Left lung (tissue), 10 donors: ENCODE data around the gene FAM227B. TPM values are rescaled to one million over a fixed set of nuclear protein-coding genes. Genes with fewer than 3 reads are reported as not detected.
A peak's percentile ranks its signal among the peaks of the same experiment; 100 is the strongest.

Experiments used
- ATAC-seq: fragments of 200-7000 bp; cut with Tn5 transposase; one replicate; pipeline ENCODE4 v1.9.1; 2020; ENCODE audit warnings: moderate library complexity
- DNase-seq, 4 donors: peaks; one replicate each; pipeline ENCODE4 v3.0.0-alpha.2; 2013 to 2020
- H3K27ac ChIP-seq, 2 donors: fragments of 200-600 bp; sonication (generic) in 1 of 2; one replicate each; pipeline versions ENCODE4 v1.5.0 to v1.8.0; 2020 to 2021
- H3K27me3 ChIP-seq, 2 donors: fragments of 200-600 bp; sonication (generic) in 1 of 2; one replicate each; pipeline versions ENCODE4 v1.5.0 to v1.8.0; 2020 to 2021
- H3K36me3 ChIP-seq, 2 donors: fragments of 200-600 bp; sonication (generic) in 1 of 2; one replicate each; pipeline versions ENCODE4 v1.5.0 to v1.8.0; 2020 to 2021
- H3K4me1 ChIP-seq, 2 donors: fragments of 200-600 bp; one replicate each; pipeline ENCODE4 v1.8.0; 2021
- H3K4me3 ChIP-seq, 2 donors: fragments of 200-600 bp; sonication (generic) in 1 of 2; one replicate each; pipeline versions ENCODE4 v1.5.0 to v1.8.0; 2020 to 2021; ENCODE audit warnings: mild to moderate bottlenecking in 1 of 2
- H3K9me3 ChIP-seq, 2 donors: fragments of 200-600 bp; sonication (generic) in 1 of 2; one replicate each; pipeline versions ENCODE4 v1.5.0 to v1.8.0; 2020 to 2021
- intact Hi-C, 2 donors: fragments of 100-400 bp; cut with DNase I; formaldehyde crosslinking; loops; one replicate each; pipeline versions ENCODE4 v1.11.2 to v1.14.2; 2022
- polyA plus RNA-seq, 6 donors: library from polyadenylated mRNA; unstranded; fragments of 120-200 nt; gene quantifications; one replicate each; pipeline ENCODE4 v1.2.1, GENCODE V29; 2013; ENCODE audit not compliant: insufficient read length in 6 of 6
- total RNA-seq, 2 donors: library from RNA; stranded (reverse); fragmentation: NEBNext Ultra II Directional; extraction: Animal tissue kit (Norgen Biotek cat#: 25700); gene quantifications; one replicate each; pipeline ENCODE4 v1.2.1, GENCODE V29; 2021
- TF ChIP-seq, protein P1 (sequence below), 2 donors: fragments of 200-600 bp; sonication (generic) in 1 of 2; IDR thresholded peaks; one replicate each; pipeline versions ENCODE4 v1.5.0 to v1.8.0; 2021; ENCODE audit warnings: antibody characterized with exemption in 2 of 2
- donor health status: DM: no; HTN: yes; CAD: no.
- donor health status: DM: no; HTN: no; CAD: no.

FAM227B gene
- total and polyA plus RNA-seq, 8 donors, result 2.3 to 17.2 (median 13.3) TPM

DNA sequence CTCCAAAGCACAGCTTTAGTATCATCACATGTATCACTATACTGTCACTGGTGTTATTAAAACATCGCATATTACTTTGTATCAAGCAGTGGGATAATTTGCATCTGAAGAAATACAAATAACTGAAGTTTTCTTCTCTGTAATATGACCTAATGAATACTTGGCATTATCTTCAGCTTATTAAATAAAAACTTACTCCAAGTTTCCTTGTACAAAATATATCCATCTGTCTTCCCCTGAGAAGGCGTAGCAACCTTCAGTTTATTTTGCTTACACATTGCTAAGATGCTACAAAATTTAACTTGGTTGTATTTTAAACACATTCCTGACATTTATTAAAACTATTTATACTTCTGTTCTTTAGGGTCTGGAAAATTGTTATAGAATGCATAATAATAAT lies 183.9 kb downstream of the FAM227B start:
- H3K27ac ChIP-seq, result no peak overlapping the region
- no peaks in the 10 kb centered on the region for H3K27me3 ChIP-seq
- H3K9me3 ChIP-seq, result no peaks in the 10 kb centered on the region

DNA sequence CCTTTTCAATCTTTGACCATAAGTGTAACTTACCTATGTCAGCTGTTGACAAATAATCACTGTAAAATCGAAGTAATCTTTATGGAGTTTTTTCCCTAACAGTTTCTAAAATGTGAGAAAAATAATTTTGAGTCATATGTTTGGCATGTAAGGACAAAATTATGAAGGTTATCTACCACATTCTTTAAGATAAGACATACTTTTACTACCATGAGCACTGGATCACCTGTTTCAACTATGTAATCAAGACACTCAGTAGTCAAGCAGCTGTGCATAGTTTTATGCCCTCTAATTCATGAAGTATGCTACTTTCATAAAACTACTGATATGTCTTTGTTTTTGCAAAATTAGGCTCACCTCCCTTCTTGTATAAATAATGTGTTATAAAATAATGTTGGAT lies 185.4 kb downstream of the FAM227B start:
- Histone ChIP-seq H3K27ac (no peak overlapping the region), H3K27me3 (no peaks in the 10 kb centered on the region), H3K4me1 (peaks cover 4 to 18% of the 10 kb centered on the region in 2 donors), H3K36me3 (no peaks in the 10 kb centered on the region), H3K9me3 (no peaks in the 10 kb centered on the region), H3K4me3 (no peak overlapping the region)
- intact Hi-C loops, result no loop called here
- no peak for DNase-seq
- TF ChIP-seq, protein P1, sequence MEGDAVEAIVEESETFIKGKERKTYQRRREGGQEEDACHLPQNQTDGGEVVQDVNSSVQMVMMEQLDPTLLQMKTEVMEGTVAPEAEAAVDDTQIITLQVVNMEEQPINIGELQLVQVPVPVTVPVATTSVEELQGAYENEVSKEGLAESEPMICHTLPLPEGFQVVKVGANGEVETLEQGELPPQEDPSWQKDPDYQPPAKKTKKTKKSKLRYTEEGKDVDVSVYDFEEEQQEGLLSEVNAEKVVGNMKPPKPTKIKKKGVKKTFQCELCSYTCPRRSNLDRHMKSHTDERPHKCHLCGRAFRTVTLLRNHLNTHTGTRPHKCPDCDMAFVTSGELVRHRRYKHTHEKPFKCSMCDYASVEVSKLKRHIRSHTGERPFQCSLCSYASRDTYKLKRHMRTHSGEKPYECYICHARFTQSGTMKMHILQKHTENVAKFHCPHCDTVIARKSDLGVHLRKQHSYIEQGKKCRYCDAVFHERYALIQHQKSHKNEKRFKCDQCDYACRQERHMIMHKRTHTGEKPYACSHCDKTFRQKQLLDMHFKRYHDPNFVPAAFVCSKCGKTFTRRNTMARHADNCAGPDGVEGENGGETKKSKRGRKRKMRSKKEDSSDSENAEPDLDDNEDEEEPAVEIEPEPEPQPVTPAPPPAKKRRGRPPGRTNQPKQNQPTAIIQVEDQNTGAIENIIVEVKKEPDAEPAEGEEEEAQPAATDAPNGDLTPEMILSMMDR (IDR thresholded peaks at IDR 0.05), result no peak
- ATAC-seq, result peak; percentile 36

More for the DNA sequence above, 183.9 kb downstream of the FAM227B start:
- peaks cover 4 to 18% of the 10 kb centered on the region in 2 donors for H3K4me1 ChIP-seq
- intact Hi-C loops, result no loop called here
- no peak overlapping the region for H3K4me3 ChIP-seq
- ATAC-seq (no peak), DNase-seq (no peak)
- H3K36me3 ChIP-seq, result no peaks in the 10 kb centered on the region
- TF ChIP-seq, protein P1 (IDR thresholded peaks at IDR 0.05), result no peak

DNA sequence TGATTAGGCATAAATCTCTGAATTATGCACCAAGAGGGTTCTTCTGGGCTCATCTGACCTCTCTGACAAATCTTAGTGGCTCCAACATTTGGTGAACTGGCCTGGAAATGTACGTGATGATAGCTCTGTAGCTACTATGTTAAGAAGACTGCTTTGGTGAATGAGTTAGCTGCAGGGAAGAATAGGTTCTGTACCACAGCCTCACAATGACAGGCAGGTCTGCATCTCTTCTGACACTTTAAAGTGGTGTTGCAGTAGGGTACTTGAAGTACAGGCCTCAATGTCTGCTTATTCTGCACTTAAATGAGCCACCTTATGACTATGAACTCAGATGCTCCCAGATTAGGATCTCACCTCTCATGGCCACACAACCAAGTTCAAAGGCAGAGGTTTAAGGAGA lies 190.6 kb downstream of the FAM227B start:
- no peaks in the 10 kb centered on the region for H3K9me3 ChIP-seq
- H3K36me3 ChIP-seq, result no peaks in the 10 kb centered on the region
- no peaks in the 10 kb centered on the region for H3K4me1 ChIP-seq
- DNase-seq (no peak), ATAC-seq (no peak)
- no peak overlapping the region for H3K4me3 ChIP-seq
- TF ChIP-seq, protein P1 (IDR thresholded peaks at IDR 0.05), result no peak
- H3K27ac ChIP-seq, result no peak overlapping the region
- no peaks in the 10 kb centered on the region for H3K27me3 ChIP-seq
- intact Hi-C loops, result no loop called here

DNA sequence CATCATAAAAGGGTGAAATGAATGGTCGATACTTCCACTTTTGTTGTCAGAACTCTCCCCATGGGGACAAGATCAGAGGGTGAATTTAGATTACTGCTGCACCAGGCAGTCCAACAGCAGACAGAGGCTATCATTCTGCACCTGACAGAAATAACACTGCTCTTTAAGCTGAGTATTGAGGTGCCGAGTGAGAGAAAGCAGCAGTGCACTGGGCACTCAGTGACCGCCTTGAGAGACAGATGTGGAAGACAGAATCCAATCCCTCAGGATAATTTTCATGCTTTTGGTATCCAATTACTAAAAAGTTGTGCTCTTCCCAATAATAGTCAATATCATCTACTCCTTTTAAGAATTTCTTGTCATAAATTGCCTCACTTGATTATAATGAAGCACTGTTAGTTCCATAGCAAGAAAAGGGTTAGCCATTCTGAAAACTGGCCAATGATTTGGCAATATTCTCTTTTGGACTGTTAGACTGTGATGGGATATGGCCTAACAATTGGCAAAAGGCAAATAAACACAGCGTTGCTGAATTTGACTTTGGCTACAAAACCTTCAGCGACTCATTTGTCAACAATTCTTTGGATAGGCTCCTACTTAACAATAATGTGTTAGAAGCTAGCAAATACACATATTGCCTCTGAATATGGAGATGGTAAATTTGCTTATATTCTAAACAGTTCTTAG lies 192.1 kb downstream of the FAM227B start:
- TF ChIP-seq, protein P1 (IDR thresholded peaks at IDR 0.05), result no peak
- no peaks in the 10 kb centered on the region for H3K9me3 ChIP-seq
- H3K4me1 ChIP-seq, result no peaks in the 10 kb centered on the region
- ATAC-seq (peak; percentile 64), DNase-seq (peak in 2 of 4 donors; percentile 85 to 86)
- intact Hi-C loops, result loop anchor here in 1 of 2 donors (10.0 kb wide), 1 partner anchor 194 kb away; no protein-coding TSS in a partner anchor
- peak overlapping the region in 1 of 2 donors; percentile 51 for H3K27ac ChIP-seq
- no peaks in the 10 kb centered on the region for H3K36me3 ChIP-seq
- H3K27me3 ChIP-seq, result no peaks in the 10 kb centered on the region
- no peak overlapping the region for H3K4me3 ChIP-seq

DNA sequence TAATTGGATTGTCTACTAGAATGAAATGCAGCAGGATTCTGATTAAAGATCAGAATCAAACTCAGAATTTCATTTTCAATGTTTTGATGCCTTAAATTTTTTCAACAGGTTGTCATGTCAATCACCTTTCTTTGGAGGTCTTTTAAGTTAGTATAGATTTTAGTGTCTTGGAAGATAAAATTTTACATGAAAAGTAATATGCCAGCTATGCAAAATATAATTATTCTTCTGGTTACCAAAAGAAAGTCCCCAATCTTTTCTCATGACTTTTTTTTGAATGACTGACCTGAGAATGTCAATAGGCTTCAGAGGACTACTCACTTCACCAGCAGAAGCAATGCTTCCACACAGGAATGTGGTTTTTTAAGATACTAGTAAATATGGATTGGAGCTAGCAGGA lies 193.2 kb downstream of the FAM227B start:
- intact Hi-C loops, result loop anchor here in 1 of 2 donors (10.0 kb wide), 1 partner anchor 193 kb away; no protein-coding TSS in a partner anchor
- Histone ChIP-seq H3K27me3 (no peaks in the 10 kb centered on the region), H3K4me3 (peak overlapping the region; percentile 12 to 21), H3K9me3 (no peaks in the 10 kb centered on the region), H3K27ac (peak overlapping the region in 1 of 2 donors; percentile 71), H3K36me3 (no peaks in the 10 kb centered on the region), H3K4me1 (peaks cover 0 to under 1% of the 10 kb centered on the region in 2 donors)
- DNase-seq (no peak), ATAC-seq (no peak)
- TF ChIP-seq, protein P1 (IDR thresholded peaks at IDR 0.05), result no peak
